ENCODE data around the gene KIAA1328. TPM values are rescaled to one million over a fixed set of nuclear protein-coding genes. Genes with fewer than 3 reads are reported as not detected.
"Not testable (repeated sequence)": the region's sequence is repeated elsewhere in the genome, so short reads cannot be mapped to it uniquely, and the experiment has no call there.

KIAA1328 gene
- total RNA-seq, 1 donor from 2014 or later = 11.9 TPM

DNA sequence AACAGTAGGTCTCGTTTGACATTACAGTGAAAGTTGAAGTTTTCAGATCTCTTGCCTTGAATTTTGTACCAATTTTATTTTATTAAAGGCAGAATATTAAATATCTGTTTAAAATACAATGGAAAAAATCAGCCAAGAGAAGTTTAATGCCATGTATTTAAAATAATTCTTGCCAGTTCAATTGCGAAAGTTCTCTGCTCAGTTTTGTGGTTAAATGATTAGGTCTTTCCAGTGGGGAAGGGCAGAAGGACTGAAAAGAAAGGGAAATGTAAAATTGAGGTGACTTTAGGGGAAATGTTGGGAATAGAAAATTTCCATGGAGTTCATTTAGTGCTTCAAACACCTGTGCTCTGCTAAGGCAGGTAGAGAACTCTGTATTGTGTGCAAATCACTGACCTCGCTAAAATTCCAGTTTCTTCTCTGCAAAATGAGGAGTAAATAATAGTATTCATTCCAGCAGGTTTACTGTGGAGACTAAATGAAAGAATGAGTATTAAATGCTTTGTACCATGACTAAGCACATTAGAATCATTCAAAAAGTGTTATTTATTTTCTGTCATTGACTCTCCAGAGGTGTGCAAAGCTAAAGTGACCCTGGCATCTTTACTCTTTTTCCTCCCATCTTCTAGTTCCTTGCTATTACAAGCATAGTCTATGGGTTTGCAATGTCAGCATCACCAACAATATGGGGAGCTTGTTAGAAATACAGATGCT lies 74.4 kb downstream of the KIAA1328 start:
- no peak overlapping the region for H3K4me3 ChIP-seq
- no peak for ATAC-seq
- H3K27me3 ChIP-seq = no peaks in the 10 kb centered on the region
- no peaks in the 10 kb centered on the region for H3K4me1 ChIP-seq
- no peaks in the 10 kb centered on the region for H3K36me3 ChIP-seq
- DNase-seq = no peak
- intact Hi-C loops (cut with DNase I) = no loop called here
- TF ChIP-seq, protein P1, sequence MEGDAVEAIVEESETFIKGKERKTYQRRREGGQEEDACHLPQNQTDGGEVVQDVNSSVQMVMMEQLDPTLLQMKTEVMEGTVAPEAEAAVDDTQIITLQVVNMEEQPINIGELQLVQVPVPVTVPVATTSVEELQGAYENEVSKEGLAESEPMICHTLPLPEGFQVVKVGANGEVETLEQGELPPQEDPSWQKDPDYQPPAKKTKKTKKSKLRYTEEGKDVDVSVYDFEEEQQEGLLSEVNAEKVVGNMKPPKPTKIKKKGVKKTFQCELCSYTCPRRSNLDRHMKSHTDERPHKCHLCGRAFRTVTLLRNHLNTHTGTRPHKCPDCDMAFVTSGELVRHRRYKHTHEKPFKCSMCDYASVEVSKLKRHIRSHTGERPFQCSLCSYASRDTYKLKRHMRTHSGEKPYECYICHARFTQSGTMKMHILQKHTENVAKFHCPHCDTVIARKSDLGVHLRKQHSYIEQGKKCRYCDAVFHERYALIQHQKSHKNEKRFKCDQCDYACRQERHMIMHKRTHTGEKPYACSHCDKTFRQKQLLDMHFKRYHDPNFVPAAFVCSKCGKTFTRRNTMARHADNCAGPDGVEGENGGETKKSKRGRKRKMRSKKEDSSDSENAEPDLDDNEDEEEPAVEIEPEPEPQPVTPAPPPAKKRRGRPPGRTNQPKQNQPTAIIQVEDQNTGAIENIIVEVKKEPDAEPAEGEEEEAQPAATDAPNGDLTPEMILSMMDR (IDR thresholded peaks at IDR 0.05) = no peak
- H3K27ac ChIP-seq = no peak overlapping the region
- H3K9me3 ChIP-seq = no peaks in the 10 kb centered on the region

DNA sequence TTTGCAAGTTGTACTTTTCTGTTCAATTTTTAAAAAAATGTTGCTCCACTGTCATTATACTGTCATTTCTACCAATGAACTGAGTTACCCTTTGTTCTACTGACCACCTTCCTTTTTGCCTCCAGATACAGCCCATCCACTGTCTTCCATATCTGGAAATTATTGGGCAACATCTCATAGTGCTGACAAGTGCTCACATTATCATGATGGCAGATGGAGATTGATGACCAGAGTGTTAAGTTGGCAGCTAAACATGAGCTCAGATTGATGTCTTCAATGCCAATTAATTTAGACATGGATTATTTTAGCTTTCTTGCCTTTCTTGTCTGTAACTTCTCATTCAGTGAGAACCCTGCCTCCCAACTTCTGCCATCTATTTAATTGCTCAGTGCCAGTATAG lies 76.6 kb downstream of the KIAA1328 start:
- Histone ChIP-seq H3K9me3 (no peaks in the 10 kb centered on the region), H3K27me3 (no peaks in the 10 kb centered on the region), H3K4me1 (no peaks in the 10 kb centered on the region), H3K4me3 (no peak overlapping the region), H3K36me3 (no peaks in the 10 kb centered on the region), H3K27ac (no peak overlapping the region)
- TF ChIP-seq, protein P1 (IDR thresholded peaks at IDR 0.05) = no peak
- no peak for DNase-seq
- intact Hi-C loops (cut with DNase I) = no loop called here
- ATAC-seq = no peak

DNA sequence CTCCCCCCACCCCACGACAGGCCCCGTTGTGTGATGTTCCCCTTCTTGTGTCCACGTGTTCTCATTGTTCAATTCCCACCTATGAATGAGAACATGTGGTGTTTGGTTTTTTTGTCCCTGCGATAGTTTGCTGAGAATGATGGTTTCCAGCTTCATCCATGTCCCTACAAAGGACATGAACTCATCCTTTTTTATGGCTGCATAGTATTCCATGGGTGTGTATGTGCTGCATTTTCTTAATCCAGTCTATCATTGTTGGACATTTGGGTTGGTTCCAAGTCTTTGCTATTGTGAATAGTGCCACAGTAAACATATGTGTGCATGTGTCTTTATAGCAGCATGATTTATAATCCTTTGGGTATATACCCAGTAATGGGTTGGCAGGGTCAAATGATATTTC lies 80.4 kb downstream of the KIAA1328 start:
- H3K9me3 ChIP-seq; H3K36me3 ChIP-seq; DNase-seq; H3K4me3 ChIP-seq; H3K27ac ChIP-seq; intact Hi-C loops (cut with DNase I); H3K4me1 ChIP-seq; H3K27me3 ChIP-seq; ATAC-seq: not testable (repeated sequence)

DNA sequence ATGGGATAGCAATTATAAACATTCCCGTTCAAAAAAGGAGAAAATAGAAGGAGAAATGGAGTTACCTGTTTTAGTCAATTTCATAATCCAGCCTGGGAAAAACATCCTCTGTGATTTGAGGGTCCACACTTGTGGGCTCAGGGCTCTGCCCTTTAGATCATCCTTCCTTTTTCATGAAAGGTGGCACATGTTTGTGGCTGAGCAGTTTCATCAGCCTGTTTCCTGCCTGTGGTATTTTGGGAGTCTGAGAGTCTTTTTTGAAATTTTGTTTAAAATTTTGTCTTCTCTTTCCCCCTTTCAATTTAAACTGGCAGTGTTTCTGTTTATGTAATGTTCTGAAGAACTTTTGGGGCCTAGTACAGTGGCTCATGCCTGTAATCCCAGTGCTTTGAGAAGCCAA lies 84.0 kb downstream of the KIAA1328 start:
- intact Hi-C loops (cut with DNase I) = no loop called here
- Histone ChIP-seq H3K27me3 (no peaks in the 10 kb centered on the region), H3K27ac (no peak overlapping the region), H3K9me3 (no peaks in the 10 kb centered on the region), H3K4me3 (no peak overlapping the region), H3K4me1 (no peaks in the 10 kb centered on the region), H3K36me3 (no peaks in the 10 kb centered on the region)
- ATAC-seq = no peak
- TF ChIP-seq, protein P1 (IDR thresholded peaks at IDR 0.05) = no peak
- no peak for DNase-seq

DNA sequence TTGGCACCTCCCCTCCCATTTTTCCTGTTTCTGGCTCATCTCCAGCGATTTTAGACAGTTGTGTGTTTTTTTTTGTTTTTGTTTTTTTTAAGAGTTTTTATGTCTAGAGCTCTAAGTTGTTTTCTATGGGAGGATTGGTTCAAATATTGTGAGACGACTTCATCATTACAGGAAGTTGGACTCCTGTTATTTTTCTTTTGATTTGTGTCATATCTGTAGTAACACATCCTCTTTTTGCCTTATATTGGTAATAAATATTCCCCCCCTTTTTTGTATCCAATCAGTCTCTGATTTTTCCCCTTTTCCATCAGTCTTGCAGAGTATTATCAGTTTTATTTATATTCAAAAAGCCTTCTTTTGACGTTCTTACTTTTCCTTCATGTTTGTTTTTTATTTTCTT lies 89.0 kb downstream of the KIAA1328 start:
- no peaks in the 10 kb centered on the region for H3K27me3 ChIP-seq
- H3K4me3 ChIP-seq = no peak overlapping the region
- DNase-seq = no peak
- ATAC-seq = no peak
- no peaks in the 10 kb centered on the region for H3K4me1 ChIP-seq
- no peak overlapping the region for H3K27ac ChIP-seq
- TF ChIP-seq, protein P1 (IDR thresholded peaks at IDR 0.05) = no peak
- intact Hi-C loops (cut with DNase I) = no loop called here
- no peaks in the 10 kb centered on the region for H3K9me3 ChIP-seq
- H3K36me3 ChIP-seq = no peaks in the 10 kb centered on the region

DNA sequence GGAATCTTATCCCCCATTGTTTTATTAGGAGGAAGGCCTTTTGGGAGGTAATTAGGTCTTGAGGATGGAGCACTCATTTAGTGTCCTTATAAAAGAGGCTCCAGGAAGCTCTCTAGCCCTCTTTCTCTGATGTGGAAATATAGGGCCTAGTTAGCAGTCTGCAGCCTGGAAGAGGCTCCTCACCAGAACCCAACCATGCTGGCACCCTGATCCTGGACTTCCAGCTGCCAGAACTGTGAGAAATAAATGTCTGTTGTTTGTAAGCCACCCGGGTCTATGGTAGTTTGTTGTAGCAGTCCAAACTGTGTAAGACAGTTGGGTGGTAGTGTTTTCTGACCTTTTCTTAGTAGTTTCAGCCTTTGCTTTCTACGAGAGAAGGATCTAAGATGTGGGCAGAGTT lies 100.7 kb downstream of the KIAA1328 start:
- H3K27ac ChIP-seq = no peak overlapping the region
- no peak for DNase-seq
- intact Hi-C loops (cut with DNase I) = no loop called here
- H3K27me3 ChIP-seq = no peaks in the 10 kb centered on the region
- H3K36me3 ChIP-seq = no peaks in the 10 kb centered on the region
- no peak overlapping the region for H3K4me3 ChIP-seq
- no peaks in the 10 kb centered on the region for H3K9me3 ChIP-seq
- no peak for ATAC-seq
- H3K4me1 ChIP-seq = no peaks in the 10 kb centered on the region
- TF ChIP-seq, protein P1 (IDR thresholded peaks at IDR 0.05) = no peak

Data from upper lobe of right lung (tissue), 1 donor.